ENCODE data around the gene ALMS1.

GRCh38 chr2:73494031-73494430, 108.4 kb downstream of the ALMS1 start:
- no peak for TF ChIP-seq CTCF (IDR thresholded peaks at IDR 0.05; ENCODE audit: low read depth, low read length, poor library complexity, severe bottlenecking)
- TF ChIP-seq EZH2phosphoT487 (IDR thresholded peaks at IDR 0.05; ENCODE audit: borderline replicate concordance, low read length) = no peak

Data from DOHH2 (cell line).